H9 (cell line): Measurements from ENCODE around the gene CFDP1. TPM values are rescaled to one million over a fixed set of nuclear protein-coding genes. Genes with fewer than 3 reads are reported as not detected.
A peak's percentile ranks its signal among the peaks of the same experiment; 100 is the strongest.

Source experiments
- DNase-seq: peaks from one replicate; pipeline ENCODE4 v3.0.0-alpha.2; 2017
- H2AFZ ChIP-seq: one replicate; pipeline ENCODE4 v1.6.1; 2013; ENCODE audit warnings: mild to moderate bottlenecking, low read length, control low read depth, moderate library complexity
- H2AK5ac ChIP-seq: 2 replicates; pipeline ENCODE4 v1.6.1; 2013; ENCODE audit warnings: low read length, control low read depth, mixed read lengths; ENCODE audit not compliant: insufficient read length
- H2BK120ac ChIP-seq: one replicate; pipeline ENCODE4 v1.6.1; 2013; ENCODE audit warnings: low read depth, mild to moderate bottlenecking, low read length, control low read depth, inconsistent platforms; ENCODE audit not compliant: poor library complexity, severe bottlenecking
- H2BK12ac ChIP-seq: 2 replicates; pipeline ENCODE4 v1.6.1; 2013; ENCODE audit warnings: low read length, control low read depth, mixed read lengths, low read depth; ENCODE audit not compliant: insufficient read length
- H2BK15ac ChIP-seq: 2 replicates; pipeline ENCODE4 v1.6.1; 2013; ENCODE audit warnings: low read depth, low read length, control low read depth
- H2BK20ac ChIP-seq: one replicate; pipeline ENCODE4 v1.6.1; 2013; ENCODE audit warnings: low read depth, mild to moderate bottlenecking, low read length, control low read depth, inconsistent platforms; ENCODE audit not compliant: poor library complexity, severe bottlenecking
- H2BK5ac ChIP-seq: 2 replicates; pipeline ENCODE4 v1.6.1; 2013; ENCODE audit warnings: low read length, control low read depth, mixed read lengths; ENCODE audit not compliant: insufficient read length
- H3K14ac ChIP-seq: 2 replicates; pipeline ENCODE4 v1.6.1; 2013; ENCODE audit warnings: low read length, control low read depth; ENCODE audit not compliant: insufficient read depth
- H3K18ac ChIP-seq: 2 replicates; pipeline ENCODE4 v1.6.1; 2013; ENCODE audit warnings: low read depth, mild to moderate bottlenecking, mixed read lengths, low read length, control low read depth; ENCODE audit not compliant: insufficient read length
- H3K23ac ChIP-seq: 2 replicates; pipeline ENCODE4 v1.6.1; 2013; ENCODE audit warnings: low read length, control low read depth, mixed read lengths, low read depth; ENCODE audit not compliant: insufficient read length
- H3K23me2 ChIP-seq: 2 replicates; pipeline ENCODE4 v1.6.1; 2013; ENCODE audit warnings: low read depth, mild to moderate bottlenecking, mixed read lengths, low read length, control low read depth; ENCODE audit not compliant: insufficient read length, poor library complexity, severe bottlenecking
- H3K27ac ChIP-seq: 2 replicates; pipeline ENCODE4 v1.5.1; 2013; ENCODE audit warnings: low read length, control low read depth, mixed read lengths, low read depth; ENCODE audit not compliant: insufficient read length
- H3K27me3 ChIP-seq: 2 replicates; pipeline ENCODE4 v1.6.1; 2013; ENCODE audit warnings: low read length, control low read depth, inconsistent platforms; ENCODE audit not compliant: insufficient read depth
- H3K4ac ChIP-seq: 2 replicates; pipeline ENCODE4 v1.6.1; 2013; ENCODE audit warnings: low read depth, mild to moderate bottlenecking, control low read depth, inconsistent platforms, low read length, moderate library complexity
- H3K4me1 ChIP-seq: 2 replicates; pipeline ENCODE4 v1.6.1; 2013; ENCODE audit warnings: low read length, control low read depth, inconsistent platforms; ENCODE audit not compliant: insufficient read depth
- H3K4me2 ChIP-seq: 2 replicates; pipeline ENCODE4 v1.6.1; 2013; ENCODE audit warnings: low read length, control low read depth, mixed read lengths; ENCODE audit not compliant: insufficient read length, insufficient read depth
- H3K56ac ChIP-seq: 2 replicates; pipeline ENCODE4 v1.6.1; 2013; ENCODE audit warnings: low read depth, mild to moderate bottlenecking, mixed read lengths, low read length, control low read depth; ENCODE audit not compliant: insufficient read length
- H3K79me1 ChIP-seq: 2 replicates; pipeline ENCODE4 v1.6.1; 2013; ENCODE audit warnings: low read depth, mild to moderate bottlenecking, moderate library complexity, low read length, control low read depth, inconsistent platforms; ENCODE audit not compliant: insufficient read depth, poor library complexity, severe bottlenecking
- H3K79me2 ChIP-seq: 2 replicates; pipeline ENCODE4 v1.6.1; 2013; ENCODE audit warnings: low read length, control low read depth, inconsistent platforms; ENCODE audit not compliant: insufficient read depth
- H3K9ac ChIP-seq: 2 replicates; pipeline ENCODE4 v1.6.1; 2013; ENCODE audit warnings: low read length, control low read depth, mixed read lengths; ENCODE audit not compliant: insufficient read length; ENCODE audit errors: extremely low read depth
- H3K9me3 ChIP-seq: one replicate; pipeline ENCODE4 v1.6.1; 2013; ENCODE audit warnings: low read depth, low read length, inconsistent platforms; ENCODE audit not compliant: control insufficient read depth
- H3T11ph ChIP-seq: one replicate; pipeline ENCODE4 v1.6.1; 2013; ENCODE audit warnings: mild to moderate bottlenecking, low read length, control low read depth, inconsistent platforms
- H4K20me1 ChIP-seq: one replicate; pipeline ENCODE4 v1.6.1; 2013; ENCODE audit not compliant: control insufficient read depth, insufficient read length, insufficient read depth
- H4K5ac ChIP-seq: 2 replicates; pipeline ENCODE4 v1.6.1; 2013; ENCODE audit warnings: low read depth, mild to moderate bottlenecking, mixed read lengths, low read length, control low read depth; ENCODE audit not compliant: insufficient read length
- H4K8ac ChIP-seq: replicated peaks from 2 replicates; pipeline ENCODE4 v1.6.1; 2013; ENCODE audit warnings: low read length, control low read depth, mixed read lengths, low read depth; ENCODE audit not compliant: insufficient read length
- H4K91ac ChIP-seq: 2 replicates; pipeline ENCODE4 v1.6.1; 2013; ENCODE audit warnings: low read depth, mild to moderate bottlenecking, moderate library complexity, mixed read lengths, low read length, control low read depth; ENCODE audit not compliant: insufficient read length
- H3K27ac Mint-ChIP-seq, 3 experiments: 2 replicates in 2 of 3; 3 replicates in 1 of 3; pipeline ENCODE4 v1.8.0; 2020 to 2021; ENCODE audit warnings: mixed read lengths in 3 of 3, mild to moderate bottlenecking in 1 of 3, moderate library complexity in 1 of 3
- H3K27me3 Mint-ChIP-seq: 2 replicates; pipeline ENCODE4 v1.8.0; 2021; ENCODE audit warnings: low read depth, mild to moderate bottlenecking, moderate library complexity, mixed read lengths
- H3K36me3 Mint-ChIP-seq, 3 experiments: 2 replicates in 2 of 3; 3 replicates in 1 of 3; pipeline ENCODE4 v1.8.0; 2020 to 2021; ENCODE audit warnings: low read depth in 3 of 3, mixed read lengths in 3 of 3; ENCODE audit not compliant: insufficient read depth in 1 of 3
- H3K4me1 Mint-ChIP-seq, 2 experiments: 2 replicates each; pipeline ENCODE4 v1.8.0; 2020; ENCODE audit warnings: mixed read lengths in 2 of 2
- H3K4me3 Mint-ChIP-seq, 2 experiments: 2 replicates in 1 of 2; 3 replicates in 1 of 2; pipeline ENCODE4 v1.8.0; 2020 to 2021; ENCODE audit warnings: mild to moderate bottlenecking in 2 of 2, mixed read lengths in 2 of 2, moderate library complexity in 1 of 2
- H3K9me3 Mint-ChIP-seq, 2 experiments: 2 replicates in 1 of 2; 3 replicates in 1 of 2; pipeline ENCODE4 v1.8.0; 2020; ENCODE audit warnings: mild to moderate bottlenecking in 2 of 2, mixed read lengths in 2 of 2, moderate library complexity in 1 of 2
- CTCF ChIP-seq: fragments of 200-600 bp; sonication (generic); conservative IDR thresholded peaks from 3 replicates; pipeline ENCODE4 v1.8.0; 2021; ENCODE audit warnings: antibody characterized with exemption, mild to moderate bottlenecking
- WGBS: extraction: QIAGEN DNeasy Blood & Tissue Kit; methylation state at CpG from one replicate; pipeline ENCODE4 v1.1.7; 2013; ENCODE audit warnings: missing lambda C conversion rate, low lambda C conversion rate, mixed read lengths; ENCODE audit not compliant: insufficient read length; ENCODE audit errors: extremely low coverage; 5-methylcytosine and 5-hydroxymethylcytosine counted together
- total RNA-seq: library from RNA; stranded (reverse); gene quantifications from 2 replicates; pipeline ENCODE4 v1.2.1, GENCODE V29; 2021

Gene CFDP1
- total RNA-seq, 1 experiment from 2014 or later: 89.2 TPM

- Histone ChIP-seq H3K23me2 (peaks cover 13% of the 10 kb centered on the region), H3K23ac (no peak overlapping the region), H3K18ac (no peak overlapping the region), H4K5ac (no peak overlapping the region), H4K91ac (no peak overlapping the region), H3K27me3 (no peaks in the 10 kb centered on the region), H3K9ac (no peak overlapping the region), H3K9me3 (no peaks in the 10 kb centered on the region), H3K79me1 (peaks cover 10% of the 10 kb centered on the region), H2BK20ac (no peak overlapping the region), H2BK120ac (no peak overlapping the region), H3T11ph (no peak overlapping the region), H3K4me2 (peak overlapping the region; percentile 70), H2BK15ac (no peak overlapping the region), H3K27ac (no peak overlapping the region), H2AFZ (no peak overlapping the region), H2BK12ac (no peak overlapping the region), H3K14ac (no peak overlapping the region), H2AK5ac (no peak overlapping the region), H2BK5ac (no peak overlapping the region), H3K56ac (no peak overlapping the region), H3K79me2 (peaks cover 28% of the 10 kb centered on the region; the same call in 1 of the 2 replicates), H4K8ac (no peak overlapping the region), H3K4me1 (no peaks in the 10 kb centered on the region; the same call in 1 of the 2 replicates), H3K4ac (no peak overlapping the region), H4K20me1 (peaks cover 6% of the 10 kb centered on the region)
- peaks cover 40 to 41% of the 10 kb centered on the region in 2 experiments for H3K4me1 Mint-ChIP-seq
- H3K36me3 Mint-ChIP-seq: peaks cover 5 to 8% (median 6%) of the 10 kb centered on the region in 3 experiments; a peak in 5 of 7 replicates
- peak overlapping the region in 2 of 3 experiments; percentile 58 to 83; a peak in 1 of 7 replicates for H3K27ac Mint-ChIP-seq
- H3K4me3 Mint-ChIP-seq: peak overlapping the region; percentile 81 to 88
- H3K9me3 Mint-ChIP-seq: no peaks in the 10 kb centered on the region
- no peak for TF ChIP-seq CTCF
- no peak for DNase-seq
- H3K27me3 Mint-ChIP-seq: no peaks in the 10 kb centered on the region
- WGBS: no CpG with 5 or more reads among the region's 8 CpGs
These were observed 169.3 kb downstream of the CFDP1 start for GRCh38 chr16:75263963-75264445.
